MCF 10A (cell line): ENCODE data around the gene THRAP3. TPM values are rescaled to one million over a fixed set of nuclear protein-coding genes. Genes with fewer than 3 reads are reported as not detected.

Experiments
- BruUV-seq: library from RNA; stranded (reverse); fragments of 400-500 nt; replicated peaks from 2 replicates; lab custom pipeline; 2021; lab: Mats Ljungman, UMichigan
- CTCF ChIA-PET: fragments of 300-600 bp; sonication (Branson Sonifier 250); formaldehyde crosslinking; extraction: SDS; loops from one replicate; lab custom pipeline; 2021; ENCODE audit warnings: antibody characterized with exemption, inconsistent platforms; lab: Yijun Ruan, JAX
- POLR2A ChIA-PET: fragments of 300-600, 350-650 bp; sonication (Branson Sonifier 250); formaldehyde crosslinking; extraction: SDS; loops from one replicate; lab custom pipeline; 2020; ENCODE audit warnings: antibody characterized with exemption, inconsistent platforms; lab: Yijun Ruan, JAX
- DNase-seq: peaks from one replicate; pipeline ENCODE4 v3.0.0-alpha.2; 2018; ENCODE audit not compliant: unreplicated experiment
- H3K27ac Mint-ChIP-seq: one replicate; pipeline ENCODE4 v1.8.0; 2022; ENCODE audit warnings: mild to moderate bottlenecking, low read depth, mixed read lengths; ENCODE audit not compliant: unreplicated experiment
- H3K27me3 Mint-ChIP-seq: one replicate; pipeline ENCODE4 v1.8.0; 2022; ENCODE audit warnings: mixed read lengths; ENCODE audit not compliant: insufficient read depth, unreplicated experiment
- H3K36me3 Mint-ChIP-seq: one replicate; pipeline ENCODE4 v1.8.0; 2022; ENCODE audit warnings: mild to moderate bottlenecking, moderate library complexity, mixed read lengths; ENCODE audit not compliant: insufficient read depth, unreplicated experiment
- H3K4me1 Mint-ChIP-seq: one replicate; pipeline ENCODE4 v1.8.0; 2022; ENCODE audit warnings: mixed read lengths; ENCODE audit not compliant: insufficient read depth, unreplicated experiment
- H3K4me3 Mint-ChIP-seq: one replicate; pipeline ENCODE4 v1.8.0; 2022; ENCODE audit warnings: mild to moderate bottlenecking, moderate library complexity, mixed read lengths; ENCODE audit not compliant: unreplicated experiment
- H3K9me3 Mint-ChIP-seq: one replicate; pipeline ENCODE4 v1.8.0; 2022; ENCODE audit warnings: mixed read lengths; ENCODE audit not compliant: unreplicated experiment
- intact Hi-C: fragments of 100-400 bp; cut with micrococcal nuclease; formaldehyde crosslinking; loops from 2 replicates; pipeline ENCODE4 v1.14.1; 2022
- total RNA-seq: library from RNA; stranded (reverse); gene quantifications from 2 replicates; pipeline ENCODE4 v1.2.3, GENCODE V29; 2022
- TF ChIP-seq, protein P1 (sequence below): fragments of 200-600 bp; IDR thresholded peaks from one replicate; pipeline ENCODE4 v1.8.0; 2022; ENCODE audit warnings: antibody characterized with exemption, mild to moderate bottlenecking; ENCODE audit not compliant: unreplicated experiment

THRAP3 gene
- total RNA-seq, 1 experiment from 2014 or later, result 92.2 TPM

DNA sequence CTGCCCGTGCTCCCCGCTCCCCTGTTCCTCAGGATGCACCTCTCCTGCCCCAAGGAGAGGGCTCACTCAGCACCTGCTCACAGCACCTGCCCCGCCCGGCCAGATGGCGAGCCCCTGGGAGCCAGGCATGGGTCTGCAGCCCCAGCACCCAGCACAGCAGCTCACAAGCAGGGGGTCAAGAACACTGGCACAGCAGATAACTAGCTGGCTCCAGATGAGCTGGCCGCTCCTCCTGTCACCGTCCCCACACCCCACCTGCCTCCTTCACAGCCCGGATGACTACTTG is 120.1 kb downstream of the THRAP3 start:
- BruUV-seq, result no TSS peak
- TF ChIP-seq, protein P1, sequence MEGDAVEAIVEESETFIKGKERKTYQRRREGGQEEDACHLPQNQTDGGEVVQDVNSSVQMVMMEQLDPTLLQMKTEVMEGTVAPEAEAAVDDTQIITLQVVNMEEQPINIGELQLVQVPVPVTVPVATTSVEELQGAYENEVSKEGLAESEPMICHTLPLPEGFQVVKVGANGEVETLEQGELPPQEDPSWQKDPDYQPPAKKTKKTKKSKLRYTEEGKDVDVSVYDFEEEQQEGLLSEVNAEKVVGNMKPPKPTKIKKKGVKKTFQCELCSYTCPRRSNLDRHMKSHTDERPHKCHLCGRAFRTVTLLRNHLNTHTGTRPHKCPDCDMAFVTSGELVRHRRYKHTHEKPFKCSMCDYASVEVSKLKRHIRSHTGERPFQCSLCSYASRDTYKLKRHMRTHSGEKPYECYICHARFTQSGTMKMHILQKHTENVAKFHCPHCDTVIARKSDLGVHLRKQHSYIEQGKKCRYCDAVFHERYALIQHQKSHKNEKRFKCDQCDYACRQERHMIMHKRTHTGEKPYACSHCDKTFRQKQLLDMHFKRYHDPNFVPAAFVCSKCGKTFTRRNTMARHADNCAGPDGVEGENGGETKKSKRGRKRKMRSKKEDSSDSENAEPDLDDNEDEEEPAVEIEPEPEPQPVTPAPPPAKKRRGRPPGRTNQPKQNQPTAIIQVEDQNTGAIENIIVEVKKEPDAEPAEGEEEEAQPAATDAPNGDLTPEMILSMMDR, result no peak
- ChIA-PET CTCF (interaction anchor here (0.6 to 9.6 kb wide), 8 partner anchors 12 to 202 kb away, joined by 3 to 118 read pairs (median 4); no protein-coding TSS in a partner anchor), POLR2A (no interaction called here)
- Mint-ChIP-seq H3K36me3 (peaks cover 26% of the 10 kb centered on the region), H3K27me3 (no peaks in the 10 kb centered on the region), H3K27ac (no peak overlapping the region), H3K9me3 (no peaks in the 10 kb centered on the region), H3K4me1 (peaks cover 17% of the 10 kb centered on the region), H3K4me3 (no peak overlapping the region)
- intact Hi-C loops, result no loop called here
- no peak for DNase-seq

DNA sequence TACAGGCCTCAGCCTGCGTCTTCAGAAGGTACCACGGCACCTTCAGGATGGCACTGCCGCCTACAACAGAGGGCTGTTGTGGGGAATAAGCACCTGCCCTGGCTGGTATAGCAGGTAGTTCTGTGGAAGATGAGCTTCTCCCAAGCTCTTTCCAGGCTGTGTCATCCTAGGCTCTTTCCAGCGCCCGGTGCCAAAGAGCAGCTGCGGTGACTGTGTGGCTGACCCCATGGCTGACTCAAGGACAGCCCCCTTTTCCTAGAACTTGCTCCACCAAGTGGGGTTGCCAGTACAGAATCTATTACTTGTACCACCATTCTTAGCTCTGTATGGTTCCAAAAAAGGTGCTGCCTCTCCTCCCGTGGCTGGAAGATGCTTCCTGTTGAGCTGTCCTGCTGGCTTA is 121.1 kb downstream of the THRAP3 start:
- Mint-ChIP-seq H3K27ac (no peak overlapping the region), H3K9me3 (no peaks in the 10 kb centered on the region), H3K27me3 (no peaks in the 10 kb centered on the region), H3K4me3 (no peak overlapping the region), H3K4me1 (peaks cover 21% of the 10 kb centered on the region), H3K36me3 (peaks cover 26% of the 10 kb centered on the region)
- TF ChIP-seq, protein P1, result no peak
- CTCF ChIA-PET, result interaction anchor here (0.7 to 9.6 kb wide), 4 partner anchors 11 to 75 kb away, joined by 3 to 118 read pairs (median 4); no protein-coding TSS in a partner anchor
- POLR2A ChIA-PET, result interaction anchor here (1.0 kb wide), 1 partner anchor 41 kb away, joined by 3 read pairs; no protein-coding TSS in a partner anchor
- no TSS peak for BruUV-seq
- intact Hi-C loops, result no loop called here
- no peak for DNase-seq

DNA sequence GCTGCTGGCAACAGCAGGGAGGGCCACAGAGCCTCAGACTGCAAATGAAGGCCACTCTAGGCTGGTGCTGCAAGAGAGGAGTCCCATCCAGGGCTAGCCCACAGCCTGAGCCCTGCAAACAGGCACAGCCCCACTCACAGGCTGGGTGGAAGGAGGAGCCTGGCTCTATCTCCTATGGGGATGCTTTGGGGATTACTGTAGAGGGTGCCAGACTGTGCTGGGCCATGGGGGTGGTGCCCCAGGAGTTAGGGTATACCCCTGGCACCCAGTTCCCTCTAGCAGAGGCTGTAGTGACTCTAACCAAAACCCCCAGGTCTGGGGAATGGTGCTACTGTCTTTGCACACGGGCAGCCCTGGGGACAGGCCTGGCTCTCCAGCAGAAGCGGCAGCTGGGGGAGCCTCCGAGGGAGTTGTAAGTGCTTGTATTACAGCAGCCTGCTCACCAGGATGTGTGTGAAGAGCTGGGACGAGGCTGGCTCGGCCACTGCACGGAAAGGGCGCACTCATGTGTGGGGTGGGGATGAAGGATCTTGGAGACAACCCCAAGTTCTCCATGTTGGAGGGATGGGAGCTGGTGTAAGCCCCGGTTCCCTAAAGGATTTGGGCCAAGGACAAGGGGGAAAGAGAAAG is 122.6 kb downstream of the THRAP3 start:
- intact Hi-C loops, result no loop called here
- CTCF ChIA-PET, result interaction anchor here (0.6 to 9.6 kb wide), 4 partner anchors 20 to 66 kb away, joined by 3 to 118 read pairs (median 4); no protein-coding TSS in a partner anchor
- H3K27ac Mint-ChIP-seq, result no peak overlapping the region
- no peaks in the 10 kb centered on the region for H3K9me3 Mint-ChIP-seq
- TF ChIP-seq, protein P1, result no peak
- peaks cover 36% of the 10 kb centered on the region for H3K4me1 Mint-ChIP-seq
- no TSS peak for BruUV-seq
- POLR2A ChIA-PET, result interaction anchor here (0.6 to 0.7 kb wide), 2 partner anchors 20 to 51 kb away, joined by 3 to 5 read pairs; partner anchors contain the start of gene LSM10
- DNase-seq, result no peak
- H3K4me3 Mint-ChIP-seq, result no peak overlapping the region
- H3K27me3 Mint-ChIP-seq, result no peaks in the 10 kb centered on the region
- H3K36me3 Mint-ChIP-seq, result peaks cover 26% of the 10 kb centered on the region

DNA sequence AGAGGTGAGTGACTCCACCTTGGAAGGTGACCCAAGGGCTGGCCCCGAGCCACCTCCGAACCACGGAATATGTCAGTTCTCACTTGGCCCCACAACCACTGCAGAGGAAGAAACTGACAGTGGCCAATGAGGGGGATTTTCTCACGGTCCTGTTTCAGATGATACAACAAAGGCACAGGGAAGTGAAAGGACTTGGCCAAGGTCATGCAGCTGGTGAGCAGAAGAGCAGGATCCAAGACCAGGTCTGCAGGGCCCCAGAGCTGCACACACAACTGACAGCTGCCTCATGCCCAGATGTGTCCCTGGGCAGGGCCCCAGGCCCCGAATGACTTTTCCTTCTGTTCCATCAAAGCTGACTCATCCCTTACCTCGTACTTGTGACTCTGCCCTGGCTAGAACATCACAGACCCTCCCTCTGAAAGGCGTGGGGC is 125.0 kb downstream of the THRAP3 start:
- peaks cover 33% of the 10 kb centered on the region for H3K36me3 Mint-ChIP-seq

More for the DNA sequence above, 125.0 kb downstream of the THRAP3 start:
- no peaks in the 10 kb centered on the region for H3K9me3 Mint-ChIP-seq
- no TSS peak for BruUV-seq
- intact Hi-C loops, result no loop called here
- TF ChIP-seq, protein P1, result no peak
- H3K4me3 Mint-ChIP-seq, result no peak overlapping the region
- H3K27me3 Mint-ChIP-seq, result no peaks in the 10 kb centered on the region
- ChIA-PET POLR2A (interaction anchor here (0.7 to 3.9 kb wide), 8 partner anchors 20 to 200 kb away, joined by 3 to 48 read pairs (median 6); partner anchors contain the start of genes EVA1B, LSM10, SH3D21 and STK40), CTCF (interaction anchor here (0.6 to 9.6 kb wide), 9 partner anchors 17 to 199 kb away, joined by 3 to 118 read pairs (median 9); no protein-coding TSS in a partner anchor)
- DNase-seq, result peak; percentile 57
- H3K4me1 Mint-ChIP-seq, result peaks cover 39% of the 10 kb centered on the region
- peak overlapping the region; percentile 82 for H3K27ac Mint-ChIP-seq
